ENCODE results near the gene TPRG1.

- TF ChIP-seq CTCF (conservative IDR thresholded peaks at IDR 0.05) (no peak), ZFX (IDR thresholded peaks at IDR 0.05) (no peak)
Observed at GRCh38 chr3:189146848-189147247, 24.9 kb upstream of the TPRG1 start.
